Liver (tissue), 4 donors: Measurements from ENCODE around the gene ATAD3A. TPM values are rescaled to one million over a fixed set of nuclear protein-coding genes. Genes with fewer than 3 reads are reported as not detected.

Experiments used
- polyA plus RNA-seq, 2 donors: library from polyadenylated mRNA; stranded (reverse) in 1 of 2; unstranded in 1 of 2; fragments of 200-250 nt in 1 of 2; fragments of >200 nt in 1 of 2; fragmentation: Nextera tagmentation in 1 of 2; extraction: Ambion mirVana in 1 of 2; gene quantifications; one replicate each; pipeline versions ENCODE4 v1.2.1 to v1.2.3, GENCODE V29; 2013 to 2015
- total RNA-seq, 2 donors: library from RNA; depleted of rRNA; stranded (reverse); fragments of >200 nt; gene quantifications; one replicate each; pipeline ENCODE4 v1.2.3, GENCODE V29; 2014
- donor health status: healthy.
- donor health status: healthy.
- donor health status: healthy.

Gene ATAD3A
- total and polyA plus RNA-seq, 4 donors = 7.2 to 20.0 (median 15.8) TPM

Other genes with a start within 250 kb of the ATAD3A start
- 10 to 100 TPM; 25.2 to 30.4 TPM for gene UBE2J2, start 238.3 kb upstream of the ATAD3A start, total RNA-seq
- 10 to 100 TPM; 21.0 to 26.3 TPM for gene UBE2J2, start 238.3 kb upstream of the ATAD3A start, polyA plus RNA-seq
- gene SCNN1D, start 231.7 kb upstream of the ATAD3A start, total RNA-seq = 1 to 10 TPM in 1 of 2 donors, under 1 TPM in 1; 0.79 to 1.5 TPM
- 1 to 10 TPM in 1 of 2 donors, under 1 TPM in 1; 0.51 to 1.1 TPM for gene SCNN1D, start 231.7 kb upstream of the ATAD3A start, polyA plus RNA-seq
- 10 to 100 TPM; 17.9 to 24.8 TPM for gene ACAP3, start 204.2 kb upstream of the ATAD3A start, total RNA-seq
- gene ACAP3, start 204.2 kb upstream of the ATAD3A start, polyA plus RNA-seq = 10 to 100 TPM in 1 of 2 donors, 1 to 10 TPM in 1; 2.7 to 12.0 TPM
- 10 to 100 TPM in 1 of 2 donors, 1 to 10 TPM in 1; 9.3 to 11.2 TPM for gene PUSL1, start 203.6 kb upstream of the ATAD3A start, total RNA-seq
- gene PUSL1, start 203.6 kb upstream of the ATAD3A start, polyA plus RNA-seq = 10 to 100 TPM in 1 of 2 donors, 1 to 10 TPM in 1; 9.5 to 14.9 TPM
- gene INTS11, start 187.5 kb upstream of the ATAD3A start, total RNA-seq = 10 to 100 TPM; 30.7 to 40.5 TPM
- 10 to 100 TPM; 26.3 to 38.3 TPM for gene INTS11, start 187.5 kb upstream of the ATAD3A start, polyA plus RNA-seq
- 10 to 100 TPM in 1 of 2 donors, 1 to 10 TPM in 1; 7.9 to 14.6 TPM for gene CPTP, start 187.4 kb upstream of the ATAD3A start, total RNA-seq
- gene CPTP, start 187.4 kb upstream of the ATAD3A start, polyA plus RNA-seq = 10 to 100 TPM; 30.4 to 45.1 TPM
- under 1 TPM; 0.19 to 0.33 TPM for gene TAS1R3, start 180.9 kb upstream of the ATAD3A start, total RNA-seq
- under 1 TPM in 1 of 2 donors, not detected in 1; 0.36 TPM for gene TAS1R3, start 180.9 kb upstream of the ATAD3A start, polyA plus RNA-seq
- gene DVL1, start 162.7 kb upstream of the ATAD3A start, total RNA-seq = 10 to 100 TPM; 20.4 to 41.2 TPM
- 10 to 100 TPM in 1 of 2 donors, 1 to 10 TPM in 1; 5.7 to 29.2 TPM for gene DVL1, start 162.7 kb upstream of the ATAD3A start, polyA plus RNA-seq
- 1 to 10 TPM; 3.2 to 5.3 TPM for gene MXRA8, start 153.6 kb upstream of the ATAD3A start, total RNA-seq
- 1 to 10 TPM; 1.8 to 5.9 TPM for gene MXRA8, start 153.6 kb upstream of the ATAD3A start, polyA plus RNA-seq
- 10 to 100 TPM; 38.4 to 52.6 TPM for gene AURKAIP1, start 137.0 kb upstream of the ATAD3A start, total RNA-seq
- gene AURKAIP1, start 137.0 kb upstream of the ATAD3A start, polyA plus RNA-seq = 100 to 1,000 TPM; 143 to 175 TPM
- gene CCNL2, start 112.8 kb upstream of the ATAD3A start, total RNA-seq = 100 to 1,000 TPM in 1 of 2 donors, 10 to 100 TPM in 1; 47.3 to 170 TPM
- gene CCNL2, start 112.8 kb upstream of the ATAD3A start, polyA plus RNA-seq = 100 to 1,000 TPM in 1 of 2 donors, 10 to 100 TPM in 1; 46.4 to 160 TPM
- 10 to 100 TPM; 47.8 to 47.9 TPM for gene MRPL20, start 104.9 kb upstream of the ATAD3A start, total RNA-seq
- gene MRPL20, start 104.9 kb upstream of the ATAD3A start, polyA plus RNA-seq = 100 to 1,000 TPM; 100 to 170 TPM
- under 1 TPM; 0.14 to 0.17 TPM for gene ANKRD65, start 90.9 kb upstream of the ATAD3A start, total RNA-seq
- under 1 TPM; 0.30 to 0.31 TPM for gene ANKRD65, start 90.9 kb upstream of the ATAD3A start, polyA plus RNA-seq
- 10 to 100 TPM; 22.8 to 41.6 TPM for gene VWA1, start 76.5 kb upstream of the ATAD3A start, total RNA-seq
- gene VWA1, start 76.5 kb upstream of the ATAD3A start, polyA plus RNA-seq = 10 to 100 TPM; 18.3 to 81.3 TPM
- gene ATAD3C, start 62.5 kb upstream of the ATAD3A start, total RNA-seq = 1 to 10 TPM in 1 of 2 donors, under 1 TPM in 1; 0.19 to 1.3 TPM
- 1 to 10 TPM in 1 of 2 donors, under 1 TPM in 1; 0.51 to 4.8 TPM for gene ATAD3C, start 62.5 kb upstream of the ATAD3A start, polyA plus RNA-seq
- 10 to 100 TPM in 1 of 2 donors, 1 to 10 TPM in 1; 9.3 to 14.3 TPM for gene ATAD3B, start 40.4 kb upstream of the ATAD3A start, total RNA-seq
- gene ATAD3B, start 40.4 kb upstream of the ATAD3A start, polyA plus RNA-seq = 10 to 100 TPM in 1 of 2 donors, 1 to 10 TPM in 1; 6.4 to 11.3 TPM
- gene TMEM240, start 28.5 kb downstream of the ATAD3A start, total RNA-seq = under 1 TPM; 0.14 to 0.33 TPM
- under 1 TPM in 1 of 2 donors, not detected in 1; 0.33 TPM for gene TMEM240, start 28.5 kb downstream of the ATAD3A start, polyA plus RNA-seq
- gene SSU72, start 62.7 kb downstream of the ATAD3A start, total RNA-seq = 10 to 100 TPM; 35.4 to 40.4 TPM
- 10 to 100 TPM; 48.2 to 57.4 TPM for gene SSU72, start 62.7 kb downstream of the ATAD3A start, polyA plus RNA-seq
- under 1 TPM; 0.08 to 0.37 TPM for gene FNDC10, start 88.0 kb downstream of the ATAD3A start, total RNA-seq
- gene FNDC10, start 88.0 kb downstream of the ATAD3A start, polyA plus RNA-seq = under 1 TPM; 0.13 to 0.58 TPM
- 10 to 100 TPM; 19.8 to 33.0 TPM for gene MIB2, start 103.3 kb downstream of the ATAD3A start, total RNA-seq
- 10 to 100 TPM in 1 of 2 donors, 1 to 10 TPM in 1; 9.8 to 18.7 TPM for gene MIB2, start 103.3 kb downstream of the ATAD3A start, polyA plus RNA-seq
- gene MMP23B, start 120.0 kb downstream of the ATAD3A start, total RNA-seq = 1 to 10 TPM; 1.6 to 4.2 TPM
- gene MMP23B, start 120.0 kb downstream of the ATAD3A start, polyA plus RNA-seq = 1 to 10 TPM in 1 of 2 donors, under 1 TPM in 1; 0.92 to 1.5 TPM
- 1 to 10 TPM; 5.1 to 6.9 TPM for gene CDK11B, start 146.8 kb downstream of the ATAD3A start, total RNA-seq
- gene CDK11B, start 146.8 kb downstream of the ATAD3A start, polyA plus RNA-seq = 10 to 100 TPM in 1 of 2 donors, 1 to 10 TPM in 1; 8.0 to 12.2 TPM
- gene SLC35E2B, start 180.6 kb downstream of the ATAD3A start, total RNA-seq = 10 to 100 TPM; 13.4 to 19.3 TPM
- gene SLC35E2B, start 180.6 kb downstream of the ATAD3A start, polyA plus RNA-seq = 10 to 100 TPM; 11.1 to 11.7 TPM
- gene CDK11A, start 212.2 kb downstream of the ATAD3A start, total RNA-seq = 10 to 100 TPM; 13.8 to 17.0 TPM
- gene CDK11A, start 212.2 kb downstream of the ATAD3A start, polyA plus RNA-seq = 10 to 100 TPM; 13.7 to 14.1 TPM